ENCODE results near the gene GLYR1.

GLYR1 gene

DNA sequence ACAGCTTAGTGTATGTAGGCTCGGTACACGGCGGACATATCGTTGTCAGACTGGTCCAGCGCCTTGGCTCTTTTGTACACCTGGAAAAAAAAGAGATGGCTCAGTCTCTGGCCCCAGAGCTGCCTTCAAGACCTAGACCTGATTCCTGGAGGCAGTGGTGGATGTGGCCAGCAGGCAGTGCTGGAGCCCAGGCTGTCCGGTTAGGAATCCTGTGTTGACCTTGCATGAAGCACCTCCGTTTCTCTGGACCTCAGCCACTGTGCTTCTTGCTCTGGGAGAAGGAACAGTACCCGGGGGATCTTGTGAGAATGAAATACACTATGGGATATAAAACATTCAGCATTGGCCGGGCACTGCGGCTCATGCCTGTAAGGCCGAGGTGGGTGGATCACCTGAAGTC, 41.9 kb downstream of the GLYR1 start:
- DNase-seq (ENCODE audit: low read depth), result no peak

DNA sequence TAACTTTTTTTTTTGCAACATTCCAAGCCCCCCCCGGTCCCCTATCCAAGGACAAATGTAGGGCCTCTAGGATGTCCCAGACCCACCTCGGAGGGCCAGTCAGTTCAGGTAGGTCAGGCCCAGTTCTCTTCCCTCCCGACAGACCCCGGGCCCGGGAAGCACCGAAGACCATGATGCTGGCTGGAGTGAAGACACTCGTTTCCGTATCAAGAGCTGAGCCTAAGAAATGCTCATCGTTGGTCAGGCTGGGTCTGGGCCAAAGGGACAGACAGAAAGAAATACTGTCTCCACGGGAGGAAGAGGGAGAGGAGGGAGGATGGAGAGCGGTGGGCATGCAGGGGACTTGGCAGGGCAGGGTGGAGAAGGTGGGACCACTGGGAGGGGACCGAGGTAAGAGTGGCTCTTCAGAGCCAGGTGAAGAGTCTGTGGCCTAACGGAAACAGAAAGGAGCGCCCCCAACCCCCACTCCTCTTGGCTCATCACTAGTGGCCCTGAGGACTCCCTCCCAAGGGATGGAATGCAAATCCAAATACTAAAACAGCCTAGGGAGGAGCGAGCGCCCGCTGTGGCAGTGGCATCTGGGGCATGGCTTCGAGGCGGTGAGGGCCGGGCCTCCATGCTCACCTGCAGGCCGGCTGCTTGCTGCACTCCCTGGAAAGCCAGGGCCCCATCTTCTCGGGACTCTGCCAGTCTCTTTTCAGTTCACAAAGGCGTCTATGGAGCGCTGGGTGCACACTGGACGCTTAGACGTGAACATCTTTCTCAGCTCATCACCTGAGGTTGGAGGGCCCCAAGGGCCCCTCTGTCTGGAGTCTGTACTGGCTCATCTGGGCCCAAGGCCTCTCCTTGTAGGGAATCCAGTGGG, 43.0 kb downstream of the GLYR1 start:
- no peak for DNase-seq (ENCODE audit: low read depth)

DNA sequence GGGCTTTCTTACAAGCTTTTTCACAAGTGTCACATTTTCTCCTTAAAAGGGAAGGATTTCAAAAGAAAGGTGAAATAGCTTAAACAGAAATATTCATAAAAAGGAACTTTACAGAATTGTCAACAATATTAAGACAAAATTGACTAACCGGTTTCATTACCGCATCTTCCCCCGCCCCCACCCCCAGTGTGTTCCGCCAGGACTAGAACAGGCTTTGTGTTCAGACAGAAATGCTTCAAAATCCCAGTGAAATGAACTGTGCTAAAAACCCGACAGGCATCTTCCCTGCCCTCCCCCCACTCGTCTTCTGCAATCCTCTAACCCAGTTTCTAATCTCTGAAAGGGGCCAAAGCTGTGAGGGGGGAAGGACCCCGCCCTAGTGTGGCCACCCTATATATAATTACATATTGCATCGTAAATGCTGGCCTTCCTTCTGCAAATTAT, 43.7 kb downstream of the GLYR1 start:
- no peak for DNase-seq (ENCODE audit: low read depth)

DNA sequence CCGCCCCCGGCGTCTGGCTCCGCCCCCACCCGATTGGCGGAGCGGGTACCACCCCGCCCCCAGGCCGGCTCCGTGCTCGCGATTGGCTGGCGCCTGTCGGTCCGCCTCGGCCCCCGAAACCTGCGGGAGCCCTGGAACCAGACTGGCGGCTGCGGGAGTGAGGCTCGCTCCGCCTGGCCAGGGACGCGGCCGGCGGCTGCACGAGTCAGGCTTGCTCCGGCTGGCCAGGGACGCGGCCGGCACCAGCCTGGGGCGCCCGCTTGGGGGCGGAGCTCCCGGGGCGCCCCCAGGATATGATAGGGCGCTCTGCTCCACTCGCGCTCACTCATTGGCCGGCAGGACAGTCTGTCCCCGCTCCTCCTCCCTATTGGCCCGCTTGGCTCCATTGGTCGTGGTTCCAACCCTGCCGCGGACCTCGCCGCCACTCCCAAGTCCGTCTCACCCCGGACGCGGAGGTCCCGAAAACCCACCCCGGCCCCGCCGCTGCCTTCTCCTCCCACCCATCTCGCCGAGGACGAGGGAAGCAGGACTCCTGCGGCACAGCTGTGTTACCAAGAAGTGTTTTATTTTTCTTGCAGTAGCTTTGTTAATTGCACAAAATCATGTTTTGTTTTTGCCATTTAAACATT, 44.3 kb downstream of the GLYR1 start:
- DNase-seq (ENCODE audit: low read depth), result peak; percentile 84

DNA sequence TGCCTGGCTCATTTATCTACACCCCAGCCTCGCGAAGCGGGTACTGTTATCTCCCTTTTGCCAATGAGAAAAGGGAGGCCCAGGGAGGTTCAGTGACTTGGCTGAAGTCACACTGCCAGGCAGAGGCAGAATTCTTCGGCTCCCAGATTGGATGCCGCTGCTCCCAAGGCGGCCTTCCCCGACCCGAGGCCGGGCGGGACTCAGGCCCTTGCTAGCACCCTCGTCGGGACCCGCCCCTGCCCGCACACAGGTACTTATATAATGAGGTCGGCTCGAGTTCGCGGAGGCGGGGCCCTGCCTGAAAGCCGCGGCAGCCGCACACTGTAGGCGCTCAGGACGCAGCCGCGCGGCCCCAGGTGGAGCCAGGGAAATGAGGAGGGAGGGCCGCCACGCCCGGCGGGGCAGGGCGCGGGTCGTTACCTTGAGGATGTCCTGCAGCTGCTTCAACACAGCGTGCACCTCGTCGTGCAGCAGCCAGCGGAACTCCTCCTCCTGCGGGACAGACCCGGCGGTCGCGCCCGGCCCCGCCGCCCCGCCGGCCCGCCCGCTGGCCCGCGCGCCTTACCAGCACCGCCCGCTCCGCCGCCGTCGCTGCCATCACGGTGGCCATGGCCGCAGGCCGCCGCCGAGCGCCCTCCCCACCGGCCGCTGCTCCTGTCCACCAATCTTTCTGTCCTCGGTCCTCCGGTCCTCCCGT, 45.0 kb downstream of the GLYR1 start, which contains the start of gene ROGDI:
Gene ROGDI, minus strand, starts transcription at position 672 of the 697 bp plus-strand sequence. Its CDS starts 62 bp downstream, at position 610.
- DNase-seq (ENCODE audit: low read depth), result peak; percentile 12

DNA sequence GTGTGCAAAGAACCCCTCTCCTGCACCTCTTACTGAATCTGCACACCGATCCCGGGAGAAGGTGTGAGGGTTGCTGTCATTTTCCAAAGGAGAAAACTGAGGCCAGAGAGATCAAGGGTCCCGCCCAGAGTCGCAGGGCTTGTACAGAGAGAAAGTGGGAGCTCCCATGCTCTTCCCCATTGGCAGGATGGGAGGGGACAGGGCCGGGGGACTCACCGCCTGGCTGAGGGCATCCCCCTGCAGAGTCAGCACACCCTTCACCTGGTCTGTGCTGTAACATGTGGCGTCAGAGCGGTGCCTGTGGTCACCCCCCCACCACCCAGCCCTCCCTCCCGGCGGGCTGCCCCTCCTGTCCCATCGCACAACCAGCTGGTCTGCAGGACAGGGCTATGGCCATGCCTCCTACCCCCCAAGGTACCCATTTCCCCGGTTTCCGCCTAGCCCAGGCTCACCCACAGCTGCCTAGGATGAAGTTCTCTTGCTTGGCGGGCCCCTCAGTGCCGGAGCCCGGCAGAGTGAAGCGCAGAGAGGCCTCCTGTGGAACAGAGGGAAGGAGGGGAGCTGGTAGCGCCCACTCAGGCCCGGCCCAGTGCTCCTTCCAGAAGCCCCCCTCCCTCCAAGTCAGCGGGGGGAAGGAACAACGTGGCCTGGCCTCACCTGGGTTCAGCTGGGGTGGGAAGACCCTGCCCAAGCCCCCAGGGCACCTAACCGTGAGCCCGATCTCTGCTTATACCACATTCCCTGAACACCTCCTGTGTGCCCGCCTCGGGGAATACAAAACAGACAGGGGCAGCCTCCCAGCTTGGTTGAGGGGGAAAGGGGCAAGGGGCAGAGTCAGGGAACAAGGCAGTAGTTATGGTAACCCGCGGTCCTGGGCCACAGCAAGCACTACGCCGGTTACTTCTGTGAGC, 45.8 kb downstream of the GLYR1 start:
- no peak for DNase-seq (ENCODE audit: low read depth)

DNA sequence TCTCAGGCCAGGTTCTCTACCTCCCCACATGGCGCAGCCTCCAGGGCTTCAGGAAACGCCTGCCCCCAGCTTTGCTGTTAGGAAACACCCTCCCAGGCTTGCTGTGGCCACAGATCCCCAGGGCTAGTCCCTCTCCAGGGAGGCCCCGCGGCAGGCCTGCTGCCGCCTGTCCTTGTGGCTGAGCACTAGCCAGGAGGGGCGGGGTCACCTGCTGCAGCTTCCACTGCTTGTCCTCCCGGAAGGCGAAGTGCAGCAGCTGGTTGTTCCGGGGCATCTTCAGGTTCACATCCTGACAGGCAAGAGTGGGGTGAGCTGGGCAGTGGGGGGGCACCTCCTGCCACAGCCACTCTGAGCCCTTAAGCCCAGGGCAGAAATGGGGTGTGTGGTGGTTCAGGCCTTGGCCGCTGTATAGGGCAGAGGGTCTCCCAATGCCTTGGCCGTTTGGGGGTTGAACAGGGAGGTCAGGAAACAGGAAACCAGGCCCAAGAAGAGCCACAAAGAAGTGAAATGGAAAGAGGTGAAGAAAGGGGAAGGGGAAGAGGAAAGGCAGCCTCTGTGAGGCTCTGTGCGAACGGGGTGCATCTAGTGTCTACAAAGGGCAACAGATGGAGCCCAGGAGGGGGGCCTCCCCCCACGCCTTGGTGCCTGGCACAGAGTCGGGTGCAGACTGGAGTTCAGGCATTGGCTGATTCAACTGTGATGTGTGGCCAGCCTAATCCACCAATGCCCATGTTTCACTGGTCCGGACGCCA, 46.6 kb downstream of the GLYR1 start:
- DNase-seq (ENCODE audit: low read depth), result no peak

GRCh38 chr16:4799171-4799855, 47.8 kb downstream of the GLYR1 start:
- DNase-seq (ENCODE audit: low read depth), result no peak

DNA sequence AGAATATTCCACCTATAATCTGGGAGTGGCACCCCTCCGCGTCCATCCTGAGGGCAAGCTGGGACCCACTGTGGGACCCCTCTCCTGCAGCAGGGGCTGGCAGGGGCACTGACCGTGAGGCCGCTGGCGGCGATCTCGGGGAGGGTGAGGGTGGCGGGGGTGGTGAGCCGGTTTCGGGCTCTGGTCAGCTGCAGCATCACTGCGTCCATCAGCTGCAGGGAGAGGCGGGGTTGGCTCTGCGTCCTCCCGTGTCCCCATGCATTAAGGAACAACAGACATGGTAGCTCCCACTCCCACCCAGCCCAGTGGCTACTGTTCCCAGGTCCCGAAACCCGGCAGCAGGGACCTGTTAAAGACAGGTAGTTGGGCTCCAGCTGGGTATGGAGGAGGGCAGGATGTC, 48.6 kb downstream of the GLYR1 start:
- no peak for DNase-seq (ENCODE audit: low read depth)

DNA sequence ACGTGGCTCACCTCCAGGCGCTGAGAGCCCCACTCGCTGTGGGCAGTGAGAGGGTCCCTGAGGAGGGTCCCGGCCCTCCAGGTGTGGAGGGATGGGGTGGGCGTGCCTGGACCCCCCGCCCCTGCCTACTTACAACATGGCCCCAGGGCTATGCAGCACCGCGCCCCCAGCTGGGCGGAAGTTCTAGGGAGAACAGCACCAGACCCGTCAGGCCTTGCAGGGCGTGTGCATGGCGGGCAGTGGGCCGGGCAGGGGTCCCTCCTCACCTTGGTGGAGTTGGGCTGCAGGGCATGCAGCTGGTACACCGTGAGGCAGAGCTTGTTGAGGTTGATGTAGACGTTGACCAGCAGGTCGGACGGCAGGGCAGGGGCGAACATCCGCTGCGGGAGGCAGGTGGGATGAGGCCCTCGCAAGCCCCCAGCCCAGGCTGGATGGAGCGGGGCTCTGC, 49.3 kb downstream of the GLYR1 start:
- DNase-seq (ENCODE audit: low read depth), result no peak

DNA sequence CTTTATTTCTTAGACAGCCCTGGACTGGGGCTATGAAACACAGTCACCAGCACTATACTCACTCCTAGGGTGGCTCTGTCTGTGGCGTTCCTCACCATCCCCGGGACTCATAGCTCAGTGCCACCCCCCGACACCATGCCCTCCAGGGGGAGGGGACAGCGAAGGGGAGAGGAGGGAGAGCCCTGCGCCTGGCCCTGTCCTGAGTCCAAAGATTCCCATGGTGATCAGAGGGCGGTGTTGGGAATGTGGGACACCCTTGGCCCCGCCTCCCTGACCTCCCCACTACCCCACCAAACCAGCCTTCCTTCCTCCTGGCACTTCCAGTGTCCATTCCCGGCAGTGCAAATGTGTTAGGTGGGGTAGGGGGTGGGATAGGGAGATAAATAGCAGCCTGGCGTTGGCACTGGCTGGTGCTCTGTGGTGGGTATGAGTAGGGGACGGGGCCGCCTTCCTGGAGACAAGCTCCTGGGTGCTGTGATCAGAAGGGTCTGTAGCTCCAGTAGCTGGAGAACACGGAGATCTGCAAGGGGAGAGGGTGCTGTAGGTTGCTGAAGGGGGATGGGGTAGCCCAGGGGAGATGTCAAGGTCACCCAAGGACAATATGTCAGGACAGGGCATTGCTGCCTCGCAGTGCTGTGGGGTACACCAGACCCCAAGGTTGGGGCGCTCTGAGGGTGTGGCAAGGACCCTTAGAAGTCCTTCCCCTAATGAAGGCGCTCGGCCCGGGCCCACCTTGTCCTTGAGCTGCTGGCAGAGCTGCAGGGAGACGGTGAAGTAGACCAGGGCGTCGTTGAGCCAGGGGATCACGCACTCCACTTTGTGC, 49.9 kb downstream of the GLYR1 start:
- DNase-seq (ENCODE audit: low read depth), result no peak

DNA sequence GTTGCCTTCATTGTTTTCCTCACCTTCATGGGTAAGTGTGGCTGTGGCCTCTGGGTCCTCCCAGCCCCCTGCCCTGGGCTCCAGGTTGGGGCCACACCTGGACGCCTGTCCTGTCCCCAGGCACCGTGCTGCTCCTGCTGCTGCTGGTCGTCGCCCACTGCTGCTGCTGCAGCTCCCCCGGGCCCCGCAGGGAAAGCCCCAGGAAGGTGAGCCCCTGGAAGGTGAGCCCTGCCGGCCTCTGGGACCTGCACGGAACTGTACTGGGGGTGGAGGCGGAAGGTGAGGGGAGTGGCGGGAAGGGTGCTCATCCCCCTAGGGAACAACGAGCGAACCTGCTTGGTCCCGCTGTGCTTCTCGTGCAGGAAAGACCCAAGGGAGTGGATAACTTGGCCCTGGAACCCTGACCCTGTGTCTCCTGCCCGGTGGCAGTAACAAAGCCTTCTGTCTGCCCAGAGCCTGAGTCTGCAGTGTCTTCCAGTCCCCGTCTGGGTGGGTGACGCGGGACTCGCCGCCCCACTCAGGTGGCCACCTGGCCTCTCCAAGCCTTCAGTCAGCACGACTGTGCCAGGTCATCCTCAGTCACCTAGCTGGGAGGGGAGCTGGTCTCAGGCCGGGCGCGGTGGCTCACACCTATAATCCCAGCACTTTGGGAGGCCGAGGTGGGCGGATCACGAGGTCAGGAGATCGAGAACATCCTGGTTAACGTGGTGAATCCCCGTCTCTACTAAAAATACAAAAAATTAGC, 51.1 kb downstream of the GLYR1 start:
- no peak for DNase-seq (ENCODE audit: low read depth)

DNA sequence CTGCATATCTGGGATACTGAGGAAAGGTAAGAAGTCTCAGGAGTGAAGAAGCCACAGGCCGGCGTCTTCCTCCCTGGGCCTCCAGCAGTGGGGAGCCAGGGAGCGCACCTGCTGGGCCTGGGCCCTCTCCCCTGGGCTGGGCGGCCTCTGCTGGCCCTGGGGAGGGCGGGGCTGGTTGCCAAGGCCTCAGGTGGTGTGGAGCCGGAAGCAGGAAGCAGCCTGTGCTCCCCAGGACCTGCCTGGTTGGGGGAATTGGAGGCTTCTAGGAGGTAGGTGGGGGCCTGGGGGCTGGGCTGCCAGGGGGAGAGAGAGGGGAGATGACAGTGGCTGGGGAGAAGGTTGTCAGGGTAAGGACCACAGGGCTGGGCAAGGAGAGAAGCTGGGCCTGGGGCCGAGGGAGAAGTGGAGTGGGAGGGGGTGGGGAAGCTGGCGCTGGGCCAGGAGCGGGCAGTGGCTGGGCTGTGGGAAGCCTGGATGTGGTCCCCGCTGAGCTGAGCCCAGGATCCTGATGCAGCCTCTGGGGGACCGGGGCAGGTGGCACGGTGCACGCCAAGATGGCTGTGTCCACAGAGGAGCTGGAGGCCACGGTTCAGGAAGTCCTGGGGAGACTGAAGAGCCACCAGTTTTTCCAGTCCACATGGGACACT, 51.8 kb downstream of the GLYR1 start, which contains the start of gene SMIM22:
Gene SMIM22, plus strand, starts transcription at position 189 of the 647 bp plus-strand sequence. Its CDS starts 366 bp downstream, at position 555.
- no peak for DNase-seq (ENCODE audit: low read depth)

- no peak for DNase-seq (ENCODE audit: low read depth)
Measured at GRCh38 chr16:4792951-4793513, 54.1 kb downstream of the GLYR1 start.

- no peak for DNase-seq (ENCODE audit: low read depth)
Measured at GRCh38 chr16:4790871-4791270, 56.2 kb downstream of the GLYR1 start.

- no peak for DNase-seq (ENCODE audit: low read depth)
Measured at GRCh38 chr16:4790261-4790660, 56.8 kb downstream of the GLYR1 start.

DNA sequence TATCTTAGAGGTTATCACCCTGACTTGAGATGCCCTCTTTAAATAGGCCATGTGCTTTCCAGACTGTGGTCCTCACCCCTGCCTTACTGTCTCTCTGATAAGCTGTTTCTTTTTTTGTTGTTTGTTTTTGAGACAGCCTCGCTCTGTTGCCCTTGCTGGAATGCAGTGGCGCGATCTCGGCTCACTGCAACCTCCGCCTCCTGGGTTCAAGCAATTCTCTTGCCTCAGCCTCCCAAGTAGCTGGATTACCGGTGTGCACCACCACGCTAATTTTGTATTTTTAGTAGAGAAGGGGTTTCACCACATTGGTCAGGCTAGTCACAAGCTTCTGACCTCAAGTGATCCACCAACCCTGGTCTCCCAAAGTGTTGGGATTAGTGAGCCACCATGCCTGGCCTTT, 58.2 kb downstream of the GLYR1 start:
- no peak for DNase-seq (ENCODE audit: low read depth)

DNA sequence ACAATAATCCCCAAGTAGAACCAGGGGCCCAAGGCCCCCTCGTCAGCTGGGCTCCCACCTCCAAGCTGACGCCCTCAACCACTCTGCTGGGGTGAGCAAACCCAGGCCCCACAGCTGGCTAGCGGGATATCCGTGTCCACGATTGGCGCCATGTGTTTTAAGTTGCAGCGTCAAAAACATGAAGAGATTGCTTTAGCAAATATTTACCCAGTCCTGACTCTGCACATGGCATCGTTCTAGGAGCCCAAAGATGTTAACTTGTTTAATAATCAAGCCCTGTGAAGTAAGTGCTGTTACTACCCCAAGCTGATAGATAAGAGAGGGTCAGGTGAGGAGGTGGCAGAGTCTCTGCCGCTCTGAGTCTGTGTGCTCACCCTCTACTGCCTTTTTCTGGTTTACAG, 58.6 kb downstream of the GLYR1 start:
- DNase-seq (ENCODE audit: low read depth), result no peak
